Peyer's patch (tissue), 4 donors: Measurements from ENCODE around the gene CHAD.

Source experiments
- CTCF ChIP-seq, 6 experiments: fragments of 450-650 bp in 4 of 6; fragments of 200-600 bp in 2 of 6; sonication (generic) in 1 of 6; IDR thresholded peaks; one replicate each; pipeline ENCODE4 v1.5.1; 2017 to 2019; ENCODE audit warnings: antibody characterized with exemption in 6 of 6, mild to moderate bottlenecking in 3 of 6, moderate library complexity in 1 of 6
- POLR2A ChIP-seq, 2 donors: fragments of 450-650 bp; IDR thresholded peaks; one replicate each; pipeline ENCODE4 v1.5.1; 2017; ENCODE audit warnings: antibody characterized with exemption in 2 of 2, mild to moderate bottlenecking in 2 of 2, moderate library complexity in 2 of 2

GRCh38 chr17:50462446-50462845 lies 6.2 kb downstream of the CHAD start:
- no peak for TF ChIP-seq CTCF (IDR thresholded peaks at IDR 0.05)
- TF ChIP-seq POLR2A (IDR thresholded peaks at IDR 0.05), result no peak
